GM18505 (cell line): Measurements from ENCODE around the gene SMAD6.

ENCODE experiments used
- ATAC-seq: cut with Tn5 transposase; IDR thresholded peaks from one replicate; pipeline ENCODE4 v1.9.1; 2021; ENCODE audit not compliant: unreplicated experiment
- POLR2A ChIP-seq: IDR thresholded peaks from 4 replicates; pipeline ENCODE4 v1.6.1; 2011; ENCODE audit warnings: borderline replicate concordance; ENCODE audit not compliant: insufficient read depth, insufficient read length; ENCODE audit errors: extremely low read depth

Gene SMAD6

GRCh38 chr15:66702035-66702786 is at the start of gene SMAD6:
Gene SMAD6 (plus strand): TSS chr15:66702236. CDS start chr15:66703259, 1,023 bp downstream.
- peak; percentile 9 for ATAC-seq
- TF ChIP-seq POLR2A = no peak

DNA sequence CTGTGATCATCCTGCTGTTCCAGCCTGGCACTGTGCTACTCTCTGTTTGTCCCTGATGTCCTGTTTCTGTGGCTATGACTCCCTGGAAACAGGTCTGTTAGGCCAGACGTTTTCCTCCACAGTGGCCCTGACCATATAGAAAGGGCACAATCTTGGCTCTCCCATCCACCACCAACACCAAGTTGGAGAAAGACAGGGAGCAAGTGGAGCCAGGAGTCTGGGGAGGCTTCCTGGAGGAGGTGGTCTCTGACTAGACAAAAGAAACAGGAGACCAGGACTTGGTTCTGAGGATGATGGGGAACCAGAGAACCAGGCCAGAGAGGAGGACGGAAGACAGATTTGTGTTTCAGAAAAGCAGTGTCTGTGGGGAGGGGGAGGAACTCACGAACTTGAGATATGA is 49.2 kb upstream of the SMAD6 start:
- ATAC-seq = no peak
- TF ChIP-seq POLR2A = no peak

DNA sequence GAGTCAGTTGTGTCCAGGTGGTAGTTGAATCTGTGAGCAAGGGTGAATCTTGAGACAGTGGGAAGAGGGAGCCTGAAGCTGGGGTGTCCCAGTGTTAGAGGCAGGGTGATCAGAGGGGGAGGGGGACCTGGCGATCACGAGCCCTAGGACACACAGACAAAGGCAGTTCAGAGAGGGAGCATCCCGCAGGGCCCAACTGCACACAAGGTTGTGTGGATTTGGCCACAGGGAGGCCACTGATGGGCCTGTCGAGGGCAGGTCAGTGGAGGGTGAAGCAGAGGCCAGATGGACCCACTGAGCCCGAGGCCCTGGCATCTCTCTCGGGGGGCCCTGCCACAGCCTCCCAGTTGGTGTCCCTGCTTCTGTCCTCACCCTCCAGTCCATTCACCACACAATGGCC is 48.6 kb upstream of the SMAD6 start:
- no peak for TF ChIP-seq POLR2A
- ATAC-seq = no peak

- no peak for TF ChIP-seq POLR2A
- ATAC-seq = no peak
Observed at GRCh38 chr15:66653852-66654251, 48.2 kb upstream of the SMAD6 start.

DNA sequence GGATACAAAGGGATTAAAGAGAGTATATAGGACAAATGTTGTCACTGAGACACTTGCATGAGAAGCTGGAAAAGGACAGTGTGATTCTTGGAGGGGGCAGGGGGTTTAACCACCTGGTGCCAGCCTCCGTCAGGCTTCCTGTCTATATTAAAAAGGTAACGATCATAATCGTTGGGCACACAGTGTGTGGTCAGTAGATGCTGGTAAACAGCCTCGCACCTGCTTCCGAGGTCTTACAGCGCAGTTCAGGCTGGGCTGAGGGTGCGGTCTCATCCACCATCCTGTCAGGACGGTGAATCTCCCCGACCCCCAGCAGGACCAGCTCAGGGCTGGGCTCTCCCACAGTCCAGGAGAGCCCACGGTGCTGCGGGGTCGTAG is 47.7 kb upstream of the SMAD6 start:
- no peak for ATAC-seq
- no peak for TF ChIP-seq POLR2A

- no peak for TF ChIP-seq POLR2A
- no peak for ATAC-seq
Observed at GRCh38 chr15:66654739-66655375, 47.2 kb upstream of the SMAD6 start.

GRCh38 chr15:66655511-66655910 is 46.5 kb upstream of the SMAD6 start:
- ATAC-seq = no peak

DNA sequence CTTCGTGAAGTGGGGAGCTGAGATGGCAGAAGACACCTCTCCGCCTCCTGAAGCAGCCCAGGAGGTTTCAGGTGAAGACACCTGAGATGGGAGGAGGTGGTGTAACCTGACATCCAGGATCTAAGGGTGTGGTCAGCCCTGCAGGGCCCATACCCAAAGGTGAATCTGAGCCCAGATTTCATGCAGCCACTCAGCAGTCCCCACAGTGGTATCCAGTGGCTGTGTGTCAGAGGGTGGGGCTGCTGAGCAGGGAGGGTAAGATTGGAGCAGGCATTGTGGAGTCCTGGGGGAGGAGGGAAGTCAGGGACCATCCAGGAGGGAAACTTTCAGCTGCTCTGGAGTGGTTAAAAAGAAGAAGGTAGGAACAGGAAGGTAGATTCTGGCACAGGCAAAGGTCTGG is 46.0 kb upstream of the SMAD6 start:
- TF ChIP-seq POLR2A = no peak
- no peak for ATAC-seq

More at GRCh38 chr15:66655511-66655910, 46.5 kb upstream of the SMAD6 start:
- no peak for TF ChIP-seq POLR2A

DNA sequence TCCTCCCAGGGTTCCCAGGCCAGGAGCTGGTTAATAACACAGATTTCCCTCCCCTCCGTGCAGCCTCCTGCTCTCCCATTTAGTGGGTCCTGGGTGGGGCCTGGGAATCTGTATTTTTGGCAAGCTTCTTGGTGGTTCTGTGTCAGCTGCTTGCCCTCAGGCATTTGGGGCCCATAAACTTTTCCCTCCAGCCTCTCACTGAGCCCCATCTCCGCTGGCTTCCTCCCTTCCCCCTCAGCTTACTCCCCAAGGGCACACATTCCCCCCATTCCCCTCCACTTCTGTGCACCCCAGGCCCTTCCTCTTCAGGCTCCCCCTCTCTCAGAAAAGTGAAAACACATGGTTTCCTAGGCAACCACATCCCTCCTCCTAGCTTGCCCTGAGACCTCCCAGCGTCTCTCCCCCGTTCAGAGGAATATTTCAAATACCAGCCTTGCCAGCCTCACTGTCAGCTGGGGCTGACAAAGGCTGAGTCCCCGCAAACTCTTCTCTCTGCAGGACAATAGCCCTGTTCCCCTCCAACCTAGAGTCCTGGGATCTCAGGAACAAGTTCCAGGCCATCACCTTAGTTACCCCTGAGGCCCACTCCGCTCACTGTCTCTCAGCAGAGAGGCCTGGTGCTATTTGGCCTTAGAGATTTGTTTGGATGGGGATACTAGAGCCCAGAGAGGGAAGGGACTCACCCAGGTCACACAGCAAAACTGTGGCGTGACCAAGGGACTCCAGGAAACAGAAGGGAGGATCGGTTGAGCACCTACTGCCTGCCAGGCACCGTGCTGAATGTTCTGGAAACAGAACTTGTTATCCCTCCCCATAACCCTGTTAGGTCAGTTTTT is 44.6 kb upstream of the SMAD6 start:
- TF ChIP-seq POLR2A = no peak
- ATAC-seq = no peak

GRCh38 chr15:66658044-66658443 is 44.0 kb upstream of the SMAD6 start:
- ATAC-seq = no peak
- no peak for TF ChIP-seq POLR2A

DNA sequence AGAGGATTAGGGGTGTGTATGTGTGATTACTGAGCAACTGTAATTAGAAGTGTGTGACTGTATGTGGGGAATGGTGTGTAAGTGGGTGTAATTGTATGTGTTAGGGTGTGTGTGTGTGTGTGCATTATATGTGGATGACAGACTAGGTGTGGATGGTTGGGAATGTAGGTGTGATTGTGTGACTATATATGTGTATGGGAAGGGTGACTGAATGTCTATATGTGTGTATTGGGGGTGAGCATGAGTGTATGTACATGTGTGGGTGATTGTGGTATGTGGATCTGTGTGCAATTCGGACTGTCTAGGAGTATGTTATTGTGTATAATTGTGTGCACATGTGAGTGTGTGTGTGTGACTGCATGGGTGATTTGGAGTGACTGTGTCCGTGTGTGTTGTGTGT is 43.2 kb upstream of the SMAD6 start:
- TF ChIP-seq POLR2A = no peak
- ATAC-seq = no peak

GRCh38 chr15:66659384-66659783 is 42.7 kb upstream of the SMAD6 start:
- TF ChIP-seq POLR2A = no peak
- ATAC-seq = no peak

DNA sequence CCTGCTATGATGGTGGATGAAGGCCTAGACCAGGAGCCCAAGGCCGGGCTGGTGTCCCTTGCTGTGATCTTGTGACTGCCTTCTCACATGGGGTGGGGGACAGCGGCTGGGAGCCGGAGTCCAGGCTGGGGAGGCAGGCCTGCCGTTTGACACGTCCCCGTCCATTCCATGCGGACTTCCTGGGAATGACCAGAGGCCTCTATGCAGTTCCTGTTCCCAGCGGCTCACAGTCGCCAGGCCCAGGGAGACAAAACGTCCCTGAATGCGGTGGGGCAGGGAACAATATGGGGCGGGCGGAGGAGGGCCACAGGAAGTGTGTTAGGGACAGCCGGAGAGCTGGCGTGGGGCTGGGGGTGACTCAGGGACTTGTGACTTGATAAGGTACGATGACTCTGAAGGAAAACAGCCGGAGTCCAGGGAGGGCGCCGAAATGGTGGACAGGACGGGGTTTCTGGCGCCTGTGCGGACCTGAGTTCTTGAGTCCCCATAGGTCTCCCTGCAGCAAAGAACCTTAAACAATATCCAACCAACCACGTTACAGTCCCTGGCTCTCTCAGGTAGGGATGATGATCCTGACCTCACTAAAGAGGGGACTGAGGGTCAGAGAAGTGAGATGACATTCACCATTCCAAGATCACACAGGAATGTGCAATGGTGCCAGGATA is 40.5 kb upstream of the SMAD6 start:
- ATAC-seq = no peak

More for the DNA sequence above, 40.5 kb upstream of the SMAD6 start:
- no peak for TF ChIP-seq POLR2A
